ENCODE results near the gene RNF186.

- TF ChIP-seq EP300 (IDR thresholded peaks at IDR 0.05) (no peak), CTCF (IDR thresholded peaks at IDR 0.05) (no peak), POLR2AphosphoS5 (IDR thresholded peaks at IDR 0.05) (no peak)
These were observed 5.9 kb downstream of the RNF186 start for GRCh38 chr1:19809044-19809750.

Measured in stomach (tissue), 4 donors.